Hepatocyte (in vitro differentiated cells): ENCODE data around the gene HIVEP2. TPM values are rescaled to one million over a fixed set of nuclear protein-coding genes. Genes with fewer than 3 reads are reported as not detected.

Experiments
- DNase-seq: peaks from one replicate; pipeline ENCODE4 v3.0.0-alpha.2; 2016; ENCODE audit warnings: low spot score
- H2AFZ ChIP-seq: fragments of 200-600 bp; sonication (generic); 2 replicates; pipeline ENCODE4 v1.6.0; 2016; ENCODE audit warnings: antibody characterized with exemption, mild to moderate bottlenecking
- H3K27ac ChIP-seq: fragments of 200-600 bp; sonication (generic); 2 replicates; pipeline ENCODE4 v1.5.1; 2016; ENCODE audit warnings: mild to moderate bottlenecking
- H3K27me3 ChIP-seq: fragments of 200-600 bp; sonication (generic); 2 replicates; pipeline ENCODE4 v1.6.1; 2016
- H3K36me3 ChIP-seq: fragments of 200-600 bp; sonication (generic); replicated peaks from 2 replicates; pipeline ENCODE4 v1.5.1; 2016; ENCODE audit warnings: low read depth; ENCODE audit not compliant: insufficient read depth
- H3K4me1 ChIP-seq: fragments of 200-600 bp; sonication (generic); 2 replicates; pipeline ENCODE4 v1.5.1; 2016; ENCODE audit warnings: mild to moderate bottlenecking, moderate library complexity; ENCODE audit not compliant: insufficient read depth
- H3K4me2 ChIP-seq: fragments of 200-600 bp; sonication (generic); 2 replicates; pipeline ENCODE4 v1.6.0; 2016
- H3K4me3 ChIP-seq: fragments of 200-600 bp; sonication (generic); 2 replicates; pipeline ENCODE4 v1.5.1; 2016; ENCODE audit warnings: mild to moderate bottlenecking
- H3K79me2 ChIP-seq: fragments of 200-600 bp; sonication (generic); 2 replicates; pipeline ENCODE4 v1.6.0; 2017; ENCODE audit warnings: mild to moderate bottlenecking
- H3K9me2 ChIP-seq: fragments of 200-600 bp; sonication (generic); replicated peaks from 2 replicates; pipeline ENCODE4 v1.6.0; 2017; ENCODE audit warnings: mild to moderate bottlenecking; ENCODE audit not compliant: insufficient read depth
- H3K9me3 ChIP-seq: fragments of 200-600 bp; sonication (generic); 2 replicates; pipeline ENCODE4 v1.5.1; 2016; ENCODE audit warnings: low read depth, mild to moderate bottlenecking
- H4K20me1 ChIP-seq: fragments of 200-600 bp; sonication (generic); 2 replicates; pipeline ENCODE4 v1.6.0; 2016; ENCODE audit warnings: mild to moderate bottlenecking; ENCODE audit not compliant: insufficient read depth, poor library complexity, severe bottlenecking
- EZH2 ChIP-seq: fragments of 200-600 bp; sonication (generic); IDR thresholded peaks from 2 replicates; pipeline ENCODE4 v1.6.1; 2016; ENCODE audit warnings: antibody characterized with exemption, mild to moderate bottlenecking, borderline replicate concordance
- EZH2phosphoT487 ChIP-seq: fragments of 200-600 bp; sonication (generic); IDR thresholded peaks from one replicate; pipeline ENCODE4 v1.6.1; 2018; ENCODE audit warnings: antibody characterized with exemption, mild to moderate bottlenecking, low read depth, moderate library complexity; ENCODE audit not compliant: unreplicated experiment, severe bottlenecking
- WGBS: methylation state at CpG from one replicate; pipeline ENCODE4 v1.1.6; 2016; ENCODE audit warnings: low lambda C conversion rate; ENCODE audit errors: missing lambda C conversion rate; 5-methylcytosine and 5-hydroxymethylcytosine counted together
- polyA plus RNA-seq: library from polyadenylated mRNA; unstranded; fragments of >200 nt; fragmentation: Nextera tagmentation; extraction: Ambion mirVana; gene quantifications from 2 replicates; pipeline ENCODE4 v1.2.1, GENCODE V29; 2016
- total RNA-seq: library from RNA; depleted of rRNA; stranded (reverse); fragments of >200 nt; gene quantifications from 2 replicates; pipeline ENCODE4 v1.2.3, GENCODE V29; 2014
- TF ChIP-seq, protein P1 (sequence below): fragments of 200-600 bp; sonication (generic); IDR thresholded peaks from 2 replicates; pipeline ENCODE4 v1.5.1; 2016; ENCODE audit warnings: antibody characterized with exemption, mild to moderate bottlenecking; ENCODE audit not compliant: poor library complexity

Gene HIVEP2
- total and polyA plus RNA-seq, 2 experiments from 2014 or later = 3.3 to 9.4 TPM

DNA sequence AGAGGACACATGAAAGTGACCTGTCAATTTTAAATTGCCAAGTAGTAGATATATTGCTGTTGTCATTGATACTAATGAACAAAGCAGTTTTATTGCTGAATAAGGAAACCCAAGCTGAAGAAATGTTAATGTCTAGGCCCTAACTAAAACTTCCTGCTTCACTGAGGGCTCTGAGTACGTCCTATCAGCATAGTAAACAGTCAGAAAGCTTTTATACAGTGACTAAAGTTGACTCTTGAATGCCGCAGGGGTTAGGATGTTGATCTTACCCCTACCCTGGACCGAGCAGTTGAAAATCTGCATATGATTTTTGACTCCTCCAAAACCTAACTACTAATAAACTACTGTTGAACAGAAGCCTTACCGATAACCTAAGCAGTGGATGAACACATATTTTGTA is 149.0 kb downstream of the HIVEP2 start:
- Histone ChIP-seq H3K4me1 (no peaks in the 10 kb centered on the region), H3K27me3 (no peaks in the 10 kb centered on the region), H3K9me3 (no peaks in the 10 kb centered on the region), H4K20me1 (no peaks in the 10 kb centered on the region), H2AFZ (no peak overlapping the region), H3K27ac (no peak overlapping the region), H3K4me3 (no peak overlapping the region), H3K36me3 (no peaks in the 10 kb centered on the region), H3K4me2 (no peak overlapping the region), H3K79me2 (no peaks in the 10 kb centered on the region), H3K9me2 (no peaks in the 10 kb centered on the region)
- TF ChIP-seq EZH2 (no peak), EZH2phosphoT487 (no peak)
- TF ChIP-seq, protein P1, sequence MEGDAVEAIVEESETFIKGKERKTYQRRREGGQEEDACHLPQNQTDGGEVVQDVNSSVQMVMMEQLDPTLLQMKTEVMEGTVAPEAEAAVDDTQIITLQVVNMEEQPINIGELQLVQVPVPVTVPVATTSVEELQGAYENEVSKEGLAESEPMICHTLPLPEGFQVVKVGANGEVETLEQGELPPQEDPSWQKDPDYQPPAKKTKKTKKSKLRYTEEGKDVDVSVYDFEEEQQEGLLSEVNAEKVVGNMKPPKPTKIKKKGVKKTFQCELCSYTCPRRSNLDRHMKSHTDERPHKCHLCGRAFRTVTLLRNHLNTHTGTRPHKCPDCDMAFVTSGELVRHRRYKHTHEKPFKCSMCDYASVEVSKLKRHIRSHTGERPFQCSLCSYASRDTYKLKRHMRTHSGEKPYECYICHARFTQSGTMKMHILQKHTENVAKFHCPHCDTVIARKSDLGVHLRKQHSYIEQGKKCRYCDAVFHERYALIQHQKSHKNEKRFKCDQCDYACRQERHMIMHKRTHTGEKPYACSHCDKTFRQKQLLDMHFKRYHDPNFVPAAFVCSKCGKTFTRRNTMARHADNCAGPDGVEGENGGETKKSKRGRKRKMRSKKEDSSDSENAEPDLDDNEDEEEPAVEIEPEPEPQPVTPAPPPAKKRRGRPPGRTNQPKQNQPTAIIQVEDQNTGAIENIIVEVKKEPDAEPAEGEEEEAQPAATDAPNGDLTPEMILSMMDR = no peak
- 75% methylated on average over 4 of the region's 4 CpGs for WGBS
- DNase-seq = no peak

DNA sequence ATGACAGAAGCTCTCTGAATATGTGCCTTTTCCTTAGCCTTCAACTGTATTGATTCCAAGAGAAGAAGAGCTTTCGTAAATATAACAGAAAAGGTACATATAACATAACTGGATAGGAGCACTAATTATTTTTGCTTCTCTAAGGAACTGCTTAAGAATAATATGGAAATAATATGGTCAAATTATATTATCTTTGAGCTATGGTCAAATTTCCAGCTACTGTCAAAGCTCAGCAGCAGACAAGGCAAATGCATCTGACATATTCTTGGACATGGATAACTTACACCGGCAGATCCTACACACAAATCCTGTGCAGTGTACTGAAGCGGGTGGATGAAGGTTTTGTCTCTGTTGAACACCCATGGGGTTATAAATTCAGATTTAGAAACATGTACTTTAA is 150.6 kb downstream of the HIVEP2 start:
- Histone ChIP-seq H4K20me1 (no peaks in the 10 kb centered on the region), H3K9me2 (no peaks in the 10 kb centered on the region), H3K27me3 (no peaks in the 10 kb centered on the region), H3K4me3 (no peak overlapping the region), H3K4me2 (no peak overlapping the region), H3K4me1 (no peaks in the 10 kb centered on the region), H2AFZ (no peak overlapping the region), H3K79me2 (no peaks in the 10 kb centered on the region), H3K36me3 (no peaks in the 10 kb centered on the region), H3K27ac (no peak overlapping the region), H3K9me3 (no peaks in the 10 kb centered on the region)
- 75% methylated on average over 3 of the region's 3 CpGs for WGBS
- TF ChIP-seq EZH2 = no peak
- TF ChIP-seq, protein P1 = no peak
- no peak for DNase-seq

DNA sequence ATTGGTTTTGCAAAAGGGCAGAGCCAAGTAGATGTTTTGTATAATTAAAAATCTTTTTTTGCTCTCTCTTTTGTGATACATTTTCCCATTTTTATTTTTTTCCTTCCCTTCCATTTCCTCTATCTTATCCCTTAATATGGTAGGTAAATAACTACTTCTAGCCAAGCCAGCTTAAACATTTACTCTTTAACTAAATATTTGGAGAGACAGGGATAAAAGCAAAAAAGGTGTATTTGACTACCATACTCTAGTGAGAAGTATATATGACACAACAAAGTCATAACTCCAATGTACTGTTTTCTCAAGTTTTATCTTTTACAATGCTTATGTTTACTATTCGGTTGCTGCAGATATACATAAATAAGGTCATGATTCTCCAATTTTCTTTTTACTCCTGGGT is 154.7 kb downstream of the HIVEP2 start:
- TF ChIP-seq EZH2phosphoT487 (no peak), EZH2 (no peak)
- TF ChIP-seq, protein P1 = no peak
- no peak overlapping the region for H3K4me2 ChIP-seq
- DNase-seq = no peak
- no peaks in the 10 kb centered on the region for H3K27me3 ChIP-seq
- no peaks in the 10 kb centered on the region for H4K20me1 ChIP-seq
- H3K9me3 ChIP-seq = no peaks in the 10 kb centered on the region
- WGBS = 64% methylated on average over 1 of the region's 1 CpG
- H3K79me2 ChIP-seq = no peaks in the 10 kb centered on the region
- H3K36me3 ChIP-seq = no peaks in the 10 kb centered on the region
- H3K4me1 ChIP-seq = no peaks in the 10 kb centered on the region
- H2AFZ ChIP-seq = no peak overlapping the region
- H3K4me3 ChIP-seq = no peak overlapping the region
- no peaks in the 10 kb centered on the region for H3K9me2 ChIP-seq
- no peak overlapping the region for H3K27ac ChIP-seq

DNA sequence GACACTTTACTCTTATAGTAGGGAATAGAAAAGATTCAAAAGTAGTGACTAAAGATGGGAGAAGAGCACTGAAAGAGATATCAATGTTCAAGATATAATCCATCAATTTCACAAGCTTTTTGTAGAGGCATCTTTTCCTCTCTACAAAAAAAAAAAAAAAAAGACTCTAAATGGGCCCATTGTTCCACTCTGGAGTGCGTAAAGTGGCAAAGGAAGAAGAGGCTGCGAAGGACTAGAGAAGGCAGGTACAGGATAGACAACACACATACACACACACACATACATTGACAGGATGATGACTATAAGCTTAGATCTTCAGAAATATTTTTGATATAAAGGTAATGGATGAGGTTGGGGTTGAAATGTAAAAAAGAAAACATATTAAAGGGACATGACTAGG is 157.6 kb downstream of the HIVEP2 start:
- no peaks in the 10 kb centered on the region for H4K20me1 ChIP-seq
- H3K4me3 ChIP-seq = no peak overlapping the region
- H3K4me2 ChIP-seq = no peak overlapping the region
- TF ChIP-seq EZH2phosphoT487 = no peak
- no peak for TF ChIP-seq EZH2
- TF ChIP-seq, protein P1 = no peak
- no peaks in the 10 kb centered on the region for H3K9me3 ChIP-seq
- H2AFZ ChIP-seq = no peak overlapping the region
- H3K4me1 ChIP-seq = no peaks in the 10 kb centered on the region
- no peaks in the 10 kb centered on the region for H3K9me2 ChIP-seq
- H3K36me3 ChIP-seq = no peaks in the 10 kb centered on the region
- H3K27me3 ChIP-seq = no peaks in the 10 kb centered on the region
- H3K79me2 ChIP-seq = no peaks in the 10 kb centered on the region
- no peak for DNase-seq
- WGBS = 94% methylated on average over 2 of the region's 2 CpGs
- H3K27ac ChIP-seq = no peak overlapping the region
